Adrenal gland (tissue), 12 donors: Measurements from ENCODE around the gene MAN1A1. TPM values are rescaled to one million over a fixed set of nuclear protein-coding genes. Genes with fewer than 3 reads are reported as not detected.

Source experiments
- DNase-seq, 7 donors: peaks; one replicate each; pipeline ENCODE4 v3.0.0-alpha.2; 2019 to 2020
- H3K27ac ChIP-seq, 5 donors: fragments of 200-600 bp; sonication (generic) in 4 of 5; 1 replicate in 3 of 5; 2 replicates in 2 of 5; pipeline versions ENCODE4 v1.5.1 to v1.8.0; 2016 to 2020; ENCODE audit warnings: mild to moderate bottlenecking in 1 of 5
- H3K27me3 ChIP-seq: fragments of 200-600 bp; 2 replicates; pipeline ENCODE4 v1.8.0; 2021
- H3K36me3 ChIP-seq, 2 donors: fragments of 200-600 bp; replicated peaks in 1 of 2; 1 replicate in 1 of 2; 2 replicates in 1 of 2; pipeline versions ENCODE4 v1.5.1 to v1.8.0; 2018 to 2022
- H3K4me1 ChIP-seq, 2 donors: fragments of 200-600 bp; replicated peaks in 1 of 2; 1 replicate in 1 of 2; 2 replicates in 1 of 2; pipeline versions ENCODE4 v1.5.1 to v1.8.0; 2018 to 2021
- H3K4me3 ChIP-seq, 4 donors: fragments of 200-600 bp; sonication (generic) in 3 of 4; one replicate each; pipeline ENCODE4 v1.5.1; 2016 to 2018
- H3K9me3 ChIP-seq, 3 donors: fragments of 200-600 bp; sonication (generic) in 1 of 3; replicated peaks in 1 of 3; 1 replicate in 2 of 3; 2 replicates in 1 of 3; pipeline versions ENCODE4 v1.5.1 to v1.8.0; 2016 to 2021
- CTCF ChIP-seq, 6 experiments: fragments of 450-650 bp in 4 of 6; fragments of 200-600 bp in 2 of 6; sonication (generic) in 1 of 6; IDR thresholded peaks; 1 replicate in 5 of 6; 2 replicates in 1 of 6; pipeline versions ENCODE4 v1.5.1 to v1.8.0; 2016 to 2021; ENCODE audit warnings: antibody characterized with exemption in 6 of 6, mild to moderate bottlenecking in 2 of 6, moderate library complexity in 1 of 6
- POLR2A ChIP-seq, 2 donors: fragments of 450-650 bp; IDR thresholded peaks; one replicate each; pipeline ENCODE4 v1.6.1; 2017; ENCODE audit warnings: antibody characterized with exemption in 2 of 2, mild to moderate bottlenecking in 2 of 2, moderate library complexity in 1 of 2
- WGBS, 4 donors: extraction: QIAGEN DNeasy Blood & Tissue Kit in 2 of 4; methylation state at CpG; one replicate each; pipeline versions ENCODE4 v1.1.5 to v1.1.7; 2013 to 2017; 5-methylcytosine and 5-hydroxymethylcytosine counted together
- intact Hi-C, 2 donors: fragments of 100-400 bp; cut with DNase I; formaldehyde crosslinking; loops; one replicate each; pipeline versions ENCODE4 v1.14.1 to v1.15.0; 2022 to 2023
- polyA plus RNA-seq, 3 donors: library from polyadenylated mRNA; stranded (reverse); fragments of 200-250 nt in 2 of 3; fragments of 350-450 nt in 1 of 3; fragmentation: Illumina TruSeq in 1 of 3; extraction: RNeasy Lipid Tissue Mini Kit (QIAGEN cat#74804) in 1 of 3; gene quantifications; one replicate each; pipeline ENCODE4 v1.2.3, GENCODE V29; 2013 to 2014
- total RNA-seq, 9 donors: library from RNA; depleted of rRNA in 4 of 9; stranded (reverse); fragments of >200 nt in 4 of 9; fragments of 120-200 nt in 1 of 9; fragmentation: NEBNext Ultra II Directional in 1 of 9; extraction: Animal tissue kit (Norgen Biotek cat#: 25700) in 1 of 9; gene quantifications; one replicate each; pipeline versions ENCODE4 v1.1.0 to v1.2.4, GENCODE V29; 2013 to 2023
- donor health status: healthy with polysubstance abuse.
- donor health status: Bipolar disorder and iron deficiency.
- donor health status: DM: yes; HTN: yes; CAD: no.
- donor health status: DM: no; HTN: no; CAD: no.
- donor health status: DM: no; HTN: no; CAD: no.
- donor health status: DM: yes; HTN: yes; CAD: no.

Gene MAN1A1
- total and polyA plus RNA-seq, 12 donors: 11.1 to 178 (median 108) TPM

GRCh38 chr6:119307056-119307455 lies 42.5 kb downstream of the MAN1A1 start:
- Histone ChIP-seq H3K9me3 (no peaks in the 10 kb centered on the region), H3K27me3 (no peaks in the 10 kb centered on the region), H3K36me3 (peaks cover 3 to 13% of the 10 kb centered on the region in 2 donors), H3K4me3 (no peak overlapping the region), H3K27ac (no peak overlapping the region), H3K4me1 (peaks cover 0 to 27% of the 10 kb centered on the region in 2 donors)
- WGBS, 4 donors: 69 to 91% (median 83%) methylated on average over 1 of the region's 1 CpG
- intact Hi-C loops: no loop called here
- DNase-seq: no peak
- TF ChIP-seq POLR2A (IDR thresholded peaks at IDR 0.05) (no peak), CTCF (IDR thresholded peaks at IDR 0.05) (no peak)

GRCh38 chr6:119306396-119306968 lies 43.1 kb downstream of the MAN1A1 start:
- 48 to 85% (median 63%) methylated on average over 4 of the region's 4 CpGs for WGBS, 4 donors
- peaks cover 0 to 27% of the 10 kb centered on the region in 2 donors for H3K4me1 ChIP-seq
- no peaks in the 10 kb centered on the region for H3K9me3 ChIP-seq
- H3K27ac ChIP-seq: no peak overlapping the region
- H3K36me3 ChIP-seq: peaks cover 3 to 18% of the 10 kb centered on the region in 2 donors
- DNase-seq: no peak
- TF ChIP-seq POLR2A (IDR thresholded peaks at IDR 0.05) (no peak), CTCF (IDR thresholded peaks at IDR 0.05) (no peak)
- H3K4me3 ChIP-seq: no peak overlapping the region
- H3K27me3 ChIP-seq: no peaks in the 10 kb centered on the region
- intact Hi-C loops: no loop called here

- 79 to 93% (median 85%) methylated on average over 3 of the region's 3 CpGs for WGBS, 4 donors
- Histone ChIP-seq H3K27me3 (no peaks in the 10 kb centered on the region), H3K4me3 (no peak overlapping the region), H3K27ac (no peak overlapping the region), H3K36me3 (peaks cover 0 to 19% of the 10 kb centered on the region in 2 donors), H3K4me1 (peaks cover 0 to 10% of the 10 kb centered on the region in 2 donors), H3K9me3 (no peaks in the 10 kb centered on the region)
- DNase-seq: no peak
- TF ChIP-seq POLR2A (IDR thresholded peaks at IDR 0.05) (no peak), CTCF (IDR thresholded peaks at IDR 0.05) (no peak)
- intact Hi-C loops: no loop called here
Measured at GRCh38 chr6:119303164-119303887, 46.2 kb downstream of the MAN1A1 start.

- no peaks in the 10 kb centered on the region for H3K27me3 ChIP-seq
- intact Hi-C loops: no loop called here
- H3K9me3 ChIP-seq: no peaks in the 10 kb centered on the region
- H3K27ac ChIP-seq: no peak overlapping the region
- peaks cover 0 to 7% of the 10 kb centered on the region in 2 donors for H3K4me1 ChIP-seq
- DNase-seq: no peak
- no peak overlapping the region for H3K4me3 ChIP-seq
- TF ChIP-seq POLR2A (IDR thresholded peaks at IDR 0.05): no peak
- TF ChIP-seq CTCF (IDR thresholded peaks at IDR 0.05): no peak
- H3K36me3 ChIP-seq: peaks cover 0 to 19% of the 10 kb centered on the region in 2 donors
- WGBS, 4 donors: 92 to 100% (median 97%) methylated on average over 1 of the region's 1 CpG
Measured at GRCh38 chr6:119301429-119301828, 48.1 kb downstream of the MAN1A1 start.
